Measurements from ENCODE around the gene SMAD7. TPM values are rescaled to one million over a fixed set of nuclear protein-coding genes. Genes with fewer than 3 reads are reported as not detected.

The SMAD7 gene
- total RNA-seq, 1 experiment from 2014 or later: 2.1 TPM

DNA sequence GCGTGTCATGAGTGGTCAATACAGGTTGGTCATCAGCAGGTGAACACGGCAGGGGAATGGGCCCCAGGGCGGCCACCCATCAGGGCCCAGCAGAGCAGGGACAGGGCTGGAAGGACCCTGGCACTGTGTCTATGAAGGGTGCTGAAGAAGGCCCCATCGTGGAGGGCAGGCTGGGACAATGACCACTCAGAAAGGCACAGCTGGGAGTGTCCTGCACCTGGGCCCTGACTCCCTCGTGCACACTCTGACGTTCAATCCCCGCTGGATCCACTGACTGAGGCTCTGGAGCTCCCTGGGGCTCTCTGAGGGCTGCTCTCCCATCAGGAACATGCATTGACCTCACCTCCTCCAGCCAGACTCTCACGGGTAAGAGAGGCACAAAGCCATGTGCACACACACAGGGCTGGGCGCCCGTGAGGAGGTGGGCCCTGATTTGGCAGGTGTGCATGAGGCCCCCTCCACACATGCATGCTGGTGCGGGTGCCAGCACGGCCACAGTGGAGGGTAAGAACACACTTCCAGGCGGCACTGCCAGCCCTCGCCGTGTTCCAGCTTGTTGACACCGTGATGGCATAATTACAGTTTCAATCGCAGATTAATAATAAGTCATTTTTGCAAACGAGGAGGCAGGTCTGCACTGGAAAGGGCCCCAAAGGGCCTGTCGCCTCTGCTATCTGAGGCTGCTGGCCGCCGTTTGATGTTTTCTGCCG lies 58.5 kb downstream of the SMAD7 start:
- Histone ChIP-seq H3K27ac (ENCODE audit: low read length) (no peak overlapping the region), H3K4me1 (ENCODE audit: low read length) (no peaks in the 10 kb centered on the region), H3K9me3 (ENCODE audit: low read length) (no peaks in the 10 kb centered on the region), H3K4me3 (ENCODE audit: low read length) (no peak overlapping the region), H3K79me2 (ENCODE audit: low read length) (no peaks in the 10 kb centered on the region), H3K4me2 (ENCODE audit: low read depth, low read length, poor library complexity, severe bottlenecking) (no peak overlapping the region), H3K9ac (ENCODE audit: low read length) (no peak overlapping the region), H2AFZ (ENCODE audit: low read length) (no peak overlapping the region), H3K36me3 (ENCODE audit: insufficient read depth, low read length) (no peaks in the 10 kb centered on the region), H3K27me3 (ENCODE audit: low read length) (no peaks in the 10 kb centered on the region), H4K20me1 (ENCODE audit: insufficient read depth, low read depth, low read length) (no peaks in the 10 kb centered on the region), H3K9me2 (replicated peaks; ENCODE audit: insufficient read depth, low read length) (no peaks in the 10 kb centered on the region)
- DNase-seq: no peak

DNA sequence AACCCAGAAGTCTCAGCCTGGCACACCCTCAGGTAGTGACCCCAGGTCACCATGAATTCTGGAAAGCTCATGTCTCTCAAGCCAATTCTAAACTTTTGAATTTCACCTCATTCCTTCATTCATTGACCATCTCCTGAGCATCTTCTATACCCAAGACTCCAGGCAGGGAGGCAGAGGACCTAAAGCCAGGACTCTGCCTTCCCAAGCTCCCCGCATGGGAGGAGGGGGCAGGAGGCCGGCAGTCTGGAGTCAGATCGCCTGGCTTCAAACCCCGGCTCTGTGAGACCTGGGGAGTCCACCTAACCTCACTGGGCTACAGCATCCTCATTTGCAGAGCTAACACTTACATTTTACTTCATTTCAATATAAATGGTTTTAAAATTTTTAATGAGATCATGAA lies 59.0 kb downstream of the SMAD7 start:
- no peaks in the 10 kb centered on the region for H3K9me3 ChIP-seq (ENCODE audit: low read length)
- no peak overlapping the region for H3K4me2 ChIP-seq (ENCODE audit: low read depth, low read length, poor library complexity, severe bottlenecking)
- H3K4me3 ChIP-seq (ENCODE audit: low read length): no peak overlapping the region
- H2AFZ ChIP-seq (ENCODE audit: low read length): no peak overlapping the region
- no peak overlapping the region for H3K27ac ChIP-seq (ENCODE audit: low read length)
- no peaks in the 10 kb centered on the region for H3K36me3 ChIP-seq (ENCODE audit: insufficient read depth, low read length)
- no peaks in the 10 kb centered on the region for H3K4me1 ChIP-seq (ENCODE audit: low read length)
- H3K9me2 ChIP-seq (replicated peaks; ENCODE audit: insufficient read depth, low read length): no peaks in the 10 kb centered on the region
- H3K27me3 ChIP-seq (ENCODE audit: low read length): no peaks in the 10 kb centered on the region
- H3K79me2 ChIP-seq (ENCODE audit: low read length): no peaks in the 10 kb centered on the region
- no peak for DNase-seq
- no peaks in the 10 kb centered on the region for H4K20me1 ChIP-seq (ENCODE audit: insufficient read depth, low read depth, low read length)
- H3K9ac ChIP-seq (ENCODE audit: low read length): no peak overlapping the region

DNA sequence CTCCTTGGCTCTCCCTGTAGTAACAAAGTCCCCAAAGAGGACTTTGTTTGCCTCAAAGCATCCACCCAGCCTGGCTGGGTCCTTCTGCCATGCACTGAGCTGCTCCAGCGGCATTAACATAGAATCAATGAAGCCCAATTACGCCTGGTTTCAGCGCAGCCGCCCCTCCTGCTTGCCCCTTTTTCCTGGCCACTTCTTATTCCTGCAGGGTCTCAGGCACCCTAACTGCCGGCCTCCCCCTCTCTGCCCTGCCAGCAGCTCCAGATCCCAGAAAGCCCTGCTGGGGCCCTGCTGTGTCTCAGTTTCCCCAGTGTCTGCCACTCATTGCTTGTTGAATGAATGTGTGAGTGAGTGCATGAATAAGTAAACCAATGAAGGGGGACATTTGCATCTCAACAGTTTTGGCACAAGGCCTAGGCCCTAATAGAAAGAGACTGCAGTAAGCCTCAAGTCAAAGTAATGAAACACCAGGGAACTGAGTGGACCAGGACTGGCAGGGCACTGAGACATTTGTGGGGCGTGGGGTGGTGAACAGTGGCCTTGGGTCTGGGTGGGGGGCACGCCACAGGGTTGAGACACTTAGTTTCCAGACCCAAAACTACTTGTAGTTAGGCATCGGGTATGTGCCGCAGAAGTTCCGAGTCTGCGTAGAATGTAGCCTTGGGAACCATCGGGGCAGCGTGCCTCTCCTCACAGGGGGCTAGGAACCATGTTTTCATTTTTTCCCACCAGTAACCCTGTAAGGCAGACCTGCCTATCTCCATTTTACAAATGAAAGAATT lies 60.6 kb downstream of the SMAD7 start:
- Histone ChIP-seq H3K9me3 (ENCODE audit: low read length) (no peaks in the 10 kb centered on the region), H4K20me1 (ENCODE audit: insufficient read depth, low read depth, low read length) (no peaks in the 10 kb centered on the region), H3K4me1 (ENCODE audit: low read length) (no peaks in the 10 kb centered on the region), H3K4me2 (ENCODE audit: low read depth, low read length, poor library complexity, severe bottlenecking) (no peak overlapping the region), H3K9ac (ENCODE audit: low read length) (no peak overlapping the region), H3K4me3 (ENCODE audit: low read length) (no peak overlapping the region), H3K9me2 (replicated peaks; ENCODE audit: insufficient read depth, low read length) (no peaks in the 10 kb centered on the region), H3K27ac (ENCODE audit: low read length) (no peak overlapping the region), H3K36me3 (ENCODE audit: insufficient read depth, low read length) (no peaks in the 10 kb centered on the region), H3K27me3 (ENCODE audit: low read length) (no peaks in the 10 kb centered on the region), H2AFZ (ENCODE audit: low read length) (no peak overlapping the region), H3K79me2 (ENCODE audit: low read length) (no peaks in the 10 kb centered on the region)
- no peak for DNase-seq

DNA sequence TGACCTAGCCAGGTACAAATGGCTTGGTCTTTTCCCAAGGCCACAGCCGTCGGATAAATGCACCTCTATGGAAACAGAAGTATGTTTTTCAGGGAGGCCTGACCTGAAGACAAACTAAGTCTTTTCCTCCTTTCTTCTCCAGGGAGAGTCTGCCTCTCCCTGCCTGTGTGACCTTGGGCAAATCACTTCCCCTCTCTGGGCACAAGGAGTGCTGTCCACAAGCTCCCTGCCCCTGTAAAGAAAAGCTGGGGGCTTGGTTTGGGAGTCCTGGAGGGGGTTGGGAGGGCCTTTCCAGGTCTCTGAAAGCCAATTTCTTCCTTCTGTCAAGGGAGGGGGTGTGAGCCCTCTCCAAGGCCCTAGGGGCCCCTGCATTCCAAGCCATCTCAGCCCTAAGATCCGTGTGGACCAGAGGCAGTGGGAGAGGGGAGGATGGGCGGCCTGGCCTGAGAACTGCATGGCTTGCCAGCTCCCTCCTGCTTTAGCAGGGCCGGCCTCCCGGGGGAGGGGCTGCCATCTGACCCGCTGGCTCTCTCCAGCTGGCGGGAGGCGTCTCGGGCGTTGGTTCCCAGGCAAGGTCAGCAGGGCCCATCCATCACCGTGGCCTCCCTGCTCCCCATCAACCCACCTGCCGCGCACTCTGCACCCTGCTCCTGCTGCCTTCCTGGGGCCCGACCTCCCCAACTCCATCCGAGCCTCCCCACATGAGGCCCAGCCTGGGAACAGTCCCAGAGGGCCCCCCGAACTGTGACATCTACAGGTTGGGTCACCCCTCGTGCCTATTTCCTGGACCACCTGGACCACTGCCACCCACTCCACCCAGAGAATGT lies 61.4 kb downstream of the SMAD7 start:
- no peak overlapping the region for H3K4me3 ChIP-seq (ENCODE audit: low read length)
- no peak overlapping the region for H3K9ac ChIP-seq (ENCODE audit: low read length)
- no peak overlapping the region for H3K4me2 ChIP-seq (ENCODE audit: low read depth, low read length, poor library complexity, severe bottlenecking)
- H2AFZ ChIP-seq (ENCODE audit: low read length): no peak overlapping the region
- no peak for DNase-seq
- no peak overlapping the region for H3K27ac ChIP-seq (ENCODE audit: low read length)
- H3K36me3 ChIP-seq (ENCODE audit: insufficient read depth, low read length): no peaks in the 10 kb centered on the region
- H4K20me1 ChIP-seq (ENCODE audit: insufficient read depth, low read depth, low read length): no peaks in the 10 kb centered on the region
- H3K27me3 ChIP-seq (ENCODE audit: low read length): no peaks in the 10 kb centered on the region
- H3K4me1 ChIP-seq (ENCODE audit: low read length): no peaks in the 10 kb centered on the region
- no peaks in the 10 kb centered on the region for H3K9me2 ChIP-seq (replicated peaks; ENCODE audit: insufficient read depth, low read length)
- no peaks in the 10 kb centered on the region for H3K9me3 ChIP-seq (ENCODE audit: low read length)
- no peaks in the 10 kb centered on the region for H3K79me2 ChIP-seq (ENCODE audit: low read length)

DNA sequence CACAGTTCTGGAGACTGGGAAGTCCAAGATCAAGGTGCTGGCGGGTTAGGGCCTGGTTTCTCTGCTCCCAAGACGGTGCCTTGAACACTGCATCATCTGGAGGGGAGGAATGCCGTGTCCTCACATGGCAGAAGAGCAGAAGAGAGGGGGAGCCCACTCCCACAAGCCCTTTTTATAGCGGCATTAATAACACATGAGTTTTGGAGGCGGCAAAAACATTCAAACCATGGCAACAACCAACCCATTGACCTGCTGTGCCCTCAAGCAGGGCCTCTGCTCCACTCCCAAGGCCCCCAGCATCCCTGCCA lies 62.0 kb downstream of the SMAD7 start:
- Histone ChIP-seq H3K27me3 (ENCODE audit: low read length) (no peaks in the 10 kb centered on the region), H3K9me2 (replicated peaks; ENCODE audit: insufficient read depth, low read length) (no peaks in the 10 kb centered on the region), H3K9ac (ENCODE audit: low read length) (no peak overlapping the region), H4K20me1 (ENCODE audit: insufficient read depth, low read depth, low read length) (no peaks in the 10 kb centered on the region), H3K79me2 (ENCODE audit: low read length) (no peaks in the 10 kb centered on the region), H3K9me3 (ENCODE audit: low read length) (no peaks in the 10 kb centered on the region), H2AFZ (ENCODE audit: low read length) (no peak overlapping the region), H3K27ac (ENCODE audit: low read length) (no peak overlapping the region), H3K4me2 (ENCODE audit: low read depth, low read length, poor library complexity, severe bottlenecking) (no peak overlapping the region), H3K4me1 (ENCODE audit: low read length) (no peaks in the 10 kb centered on the region), H3K4me3 (ENCODE audit: low read length) (no peak overlapping the region), H3K36me3 (ENCODE audit: insufficient read depth, low read length) (no peaks in the 10 kb centered on the region)
- no peak for DNase-seq

DNA sequence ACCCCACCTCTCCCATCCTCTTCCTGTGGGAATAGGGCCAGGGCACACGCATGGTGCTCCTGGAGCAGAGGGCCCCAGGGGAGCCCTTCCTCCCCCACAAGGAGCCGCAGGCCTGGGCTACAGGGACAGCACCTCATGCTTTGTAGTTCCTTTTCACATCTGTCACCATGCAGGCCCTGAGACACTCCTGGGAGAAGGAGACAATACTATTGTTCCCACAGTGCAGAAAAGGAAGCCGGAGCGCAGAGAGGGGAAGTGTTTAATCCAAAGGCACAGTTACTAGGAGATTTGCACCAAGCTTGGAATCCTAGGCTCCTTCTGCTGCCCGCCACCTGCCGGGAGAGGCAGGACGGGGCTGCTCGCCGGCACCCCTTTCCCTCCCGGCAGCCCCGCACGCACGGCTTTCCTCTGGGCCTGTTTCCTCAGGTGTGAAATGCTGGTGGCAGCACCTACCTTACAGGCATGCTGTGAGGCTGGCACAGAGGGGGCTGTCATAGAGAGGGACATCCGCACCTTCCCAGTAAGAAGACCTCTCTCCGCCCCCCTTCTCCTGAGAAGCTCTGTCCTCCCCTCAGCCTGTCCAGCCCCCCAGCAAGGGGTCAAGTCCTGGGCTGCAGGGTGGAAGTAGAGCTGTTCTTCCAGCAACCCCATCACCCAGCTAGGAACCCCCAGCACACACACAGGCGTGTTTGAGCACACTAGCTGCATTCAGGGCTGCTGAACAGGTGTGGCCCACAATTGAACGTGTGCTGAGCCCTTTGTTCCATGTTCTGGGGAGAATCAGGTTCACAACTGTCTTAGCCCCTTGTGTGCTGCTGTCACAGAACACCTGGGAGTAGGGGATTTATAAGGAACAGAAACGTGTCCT lies 62.6 kb downstream of the SMAD7 start:
- no peak overlapping the region for H3K4me2 ChIP-seq (ENCODE audit: low read depth, low read length, poor library complexity, severe bottlenecking)
- no peak for DNase-seq
- H3K9me3 ChIP-seq (ENCODE audit: low read length): no peaks in the 10 kb centered on the region

DNA sequence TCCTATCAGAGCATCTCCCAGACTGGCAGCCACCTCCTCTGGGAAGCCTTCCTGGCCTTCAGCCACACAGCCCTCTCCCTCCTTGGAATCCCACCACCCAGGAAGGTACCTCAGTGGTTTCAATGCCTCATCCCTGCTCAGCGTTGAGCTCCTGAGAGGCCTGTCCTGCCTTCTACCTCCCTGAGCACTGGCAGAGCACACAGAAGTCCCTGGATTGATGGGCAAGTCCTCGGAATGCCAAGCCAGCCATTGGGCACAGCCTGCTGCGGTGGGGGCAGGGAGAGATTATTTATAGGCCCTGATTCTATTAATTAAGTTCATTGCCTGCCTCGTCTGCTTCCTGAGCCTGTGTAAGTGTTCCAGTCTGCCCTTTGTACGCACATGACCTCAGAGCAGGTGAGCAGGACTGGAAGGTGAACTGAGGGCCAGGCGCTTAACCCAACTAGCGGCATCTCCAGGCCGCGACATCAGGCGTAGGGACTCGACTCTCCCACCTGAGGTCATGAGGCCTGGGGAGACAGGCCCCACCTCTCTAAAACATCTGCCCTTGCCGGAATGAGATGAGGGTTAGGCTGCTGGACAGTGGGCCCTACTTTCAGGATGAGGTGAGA lies 63.4 kb downstream of the SMAD7 start:
- Histone ChIP-seq H2AFZ (ENCODE audit: low read length) (no peak overlapping the region), H4K20me1 (ENCODE audit: insufficient read depth, low read depth, low read length) (no peaks in the 10 kb centered on the region), H3K27ac (ENCODE audit: low read length) (no peak overlapping the region), H3K9me3 (ENCODE audit: low read length) (no peaks in the 10 kb centered on the region), H3K9ac (ENCODE audit: low read length) (no peak overlapping the region), H3K4me1 (ENCODE audit: low read length) (no peaks in the 10 kb centered on the region), H3K27me3 (ENCODE audit: low read length) (no peaks in the 10 kb centered on the region), H3K79me2 (ENCODE audit: low read length) (no peaks in the 10 kb centered on the region), H3K4me3 (ENCODE audit: low read length) (no peak overlapping the region), H3K9me2 (replicated peaks; ENCODE audit: insufficient read depth, low read length) (no peaks in the 10 kb centered on the region), H3K4me2 (ENCODE audit: low read depth, low read length, poor library complexity, severe bottlenecking) (no peak overlapping the region), H3K36me3 (ENCODE audit: insufficient read depth, low read length) (no peaks in the 10 kb centered on the region)
- DNase-seq: no peak

More for the DNA sequence above, 62.6 kb downstream of the SMAD7 start:
- Histone ChIP-seq H3K4me3 (ENCODE audit: low read length) (no peak overlapping the region), H2AFZ (ENCODE audit: low read length) (no peak overlapping the region), H3K4me1 (ENCODE audit: low read length) (no peaks in the 10 kb centered on the region), H3K79me2 (ENCODE audit: low read length) (no peaks in the 10 kb centered on the region), H3K36me3 (ENCODE audit: insufficient read depth, low read length) (no peaks in the 10 kb centered on the region), H4K20me1 (ENCODE audit: insufficient read depth, low read depth, low read length) (no peaks in the 10 kb centered on the region), H3K9ac (ENCODE audit: low read length) (no peak overlapping the region), H3K27me3 (ENCODE audit: low read length) (no peaks in the 10 kb centered on the region), H3K27ac (ENCODE audit: low read length) (no peak overlapping the region), H3K9me2 (replicated peaks; ENCODE audit: insufficient read depth, low read length) (no peaks in the 10 kb centered on the region)

Measured in Karpas-422 (cell line).